Cortex of kidney (tissue), 1 donor: ENCODE measurements around the gene C20orf202.

Experiments used
- DNase-seq: peaks from one replicate; lab custom pipeline; 2025; lab: John Stamatoyannopoulos, UW

The C20orf202 gene

DNA sequence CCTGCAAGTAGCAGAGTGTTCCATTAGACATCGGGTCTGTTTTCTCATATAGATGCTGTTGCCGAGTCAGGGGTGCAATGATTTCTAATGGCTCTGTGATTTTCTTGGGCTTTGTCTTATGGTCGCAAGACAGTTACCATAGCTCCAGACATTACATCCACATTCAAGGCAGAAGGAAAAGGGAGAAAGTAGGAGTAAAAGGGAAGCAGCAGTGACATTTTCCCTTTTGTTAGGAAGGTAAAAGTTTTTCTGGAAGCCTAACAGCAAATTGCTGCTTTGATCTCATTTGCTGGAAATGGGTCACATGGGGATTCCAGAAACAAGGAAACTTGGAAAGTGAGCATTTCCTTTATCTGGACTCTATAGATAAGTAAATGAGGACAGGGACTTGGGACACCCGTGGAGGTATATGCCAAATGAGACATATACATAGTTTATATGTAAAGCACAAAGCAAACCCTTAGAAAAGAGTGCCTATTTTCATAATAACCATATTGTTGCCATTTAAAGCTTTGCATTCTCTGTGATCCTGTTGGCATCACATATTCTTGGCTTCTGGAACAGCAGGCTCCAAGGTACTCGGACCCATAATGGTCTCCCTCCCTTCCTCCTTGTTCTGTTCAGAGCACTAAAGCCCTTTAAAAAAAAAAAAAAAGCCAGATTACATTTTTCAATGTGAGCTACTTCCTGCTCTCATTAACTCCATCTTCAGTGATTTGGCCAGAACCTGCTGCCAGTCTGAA is at the start of gene C20orf202:
TSS of gene C20orf202 (plus strand) at position 693 of the 743 bp plus-strand sequence. CDS start 132 bp downstream, outside the sequence.
- no peak for DNase-seq

DNA sequence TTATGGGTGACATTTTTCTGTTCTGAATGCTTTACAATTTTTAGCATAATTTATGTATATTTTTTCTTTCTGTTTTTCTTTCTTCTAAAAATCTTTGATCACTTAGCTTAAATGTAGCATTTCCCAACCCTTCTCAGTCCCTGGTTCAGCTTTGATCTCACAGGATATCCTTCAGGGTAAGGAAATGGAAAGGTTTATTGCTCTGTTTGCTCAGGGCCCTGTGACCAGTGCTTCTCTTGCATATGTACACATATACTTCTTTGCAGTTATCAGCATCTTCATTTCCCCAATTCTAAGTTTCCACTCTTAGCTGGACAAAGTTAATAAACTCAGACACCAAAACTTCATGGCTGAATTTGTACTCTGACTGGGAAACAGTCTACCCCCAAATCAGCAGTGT is 49.0 kb upstream of the C20orf202 start:
- no peak for DNase-seq

DNA sequence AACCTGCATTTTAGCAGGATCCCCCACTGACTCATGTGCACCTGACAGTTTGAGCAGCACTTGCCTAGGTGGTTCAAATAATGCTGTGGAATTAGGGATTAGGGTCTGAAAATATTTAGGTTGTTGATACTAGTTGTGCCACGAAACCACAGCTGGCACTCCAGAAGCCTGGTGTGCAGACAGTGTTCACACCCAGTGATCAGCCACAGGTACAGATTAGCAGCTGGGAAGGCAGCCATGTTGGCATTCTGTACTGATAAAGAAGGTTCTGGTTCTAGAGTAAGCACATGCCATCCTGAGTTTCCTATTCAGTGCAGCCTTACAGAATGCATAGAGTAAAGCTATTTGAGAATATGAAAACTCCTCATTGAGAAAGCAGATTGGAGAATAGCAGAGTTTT is 48.6 kb upstream of the C20orf202 start:
- DNase-seq: no peak

DNA sequence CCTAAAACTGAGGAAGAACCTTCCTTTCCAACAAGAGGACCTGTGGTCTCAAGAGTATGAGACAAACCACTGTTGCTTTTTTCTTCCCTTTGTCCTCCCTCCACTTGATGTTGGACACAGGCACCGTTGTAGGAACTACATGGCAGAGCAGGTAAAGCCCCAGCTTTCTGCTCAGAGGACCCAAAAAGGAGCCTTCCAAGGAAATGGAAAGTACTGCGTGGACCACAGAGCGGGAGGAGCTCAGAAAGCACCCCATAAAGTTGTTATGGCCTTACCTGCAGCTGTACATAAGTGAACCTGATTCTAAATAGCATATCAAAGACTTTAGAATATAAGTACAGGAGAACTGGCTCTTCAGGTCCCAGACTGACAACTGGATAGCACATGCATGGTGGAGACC is 47.9 kb upstream of the C20orf202 start:
- no peak for DNase-seq

DNA sequence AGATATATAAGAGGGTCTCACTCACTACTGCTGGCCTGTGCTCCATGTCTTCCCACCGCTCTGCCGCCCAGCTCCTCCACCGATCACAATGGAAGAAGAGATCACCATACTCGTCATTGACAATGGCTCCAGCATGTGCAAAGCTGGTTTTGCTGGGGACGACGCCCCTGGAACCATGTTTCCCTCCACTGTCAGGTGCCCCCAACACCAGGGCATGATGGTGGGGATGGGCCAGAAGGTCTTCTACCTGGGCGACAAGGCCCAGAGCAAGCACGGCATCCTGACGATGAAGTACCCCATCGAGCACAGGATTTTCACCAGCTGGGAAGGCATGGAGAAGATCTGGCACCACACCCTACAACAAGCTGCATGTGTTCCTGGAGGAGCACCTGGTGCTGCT is 42.8 kb upstream of the C20orf202 start:
- DNase-seq: no peak

DNA sequence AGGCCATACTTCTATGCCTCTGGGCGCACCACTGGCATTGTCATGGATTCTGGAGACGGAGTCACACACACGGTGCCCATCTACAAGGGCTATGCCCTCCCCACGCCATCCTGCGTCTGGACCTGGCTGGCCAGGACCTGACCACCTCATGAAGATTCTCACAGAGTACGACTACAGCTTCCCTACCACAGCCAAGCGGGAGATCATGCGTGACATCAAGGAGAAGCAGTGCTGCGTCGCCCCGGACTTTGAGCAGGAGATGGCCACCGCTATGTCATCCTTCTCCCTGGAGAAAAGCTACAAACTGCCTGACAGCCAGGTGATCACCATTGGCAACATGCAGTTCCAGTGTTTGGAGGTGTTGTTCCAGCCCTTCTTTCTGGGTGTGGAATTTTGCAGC is 42.3 kb upstream of the C20orf202 start:
- no peak for DNase-seq

DNA sequence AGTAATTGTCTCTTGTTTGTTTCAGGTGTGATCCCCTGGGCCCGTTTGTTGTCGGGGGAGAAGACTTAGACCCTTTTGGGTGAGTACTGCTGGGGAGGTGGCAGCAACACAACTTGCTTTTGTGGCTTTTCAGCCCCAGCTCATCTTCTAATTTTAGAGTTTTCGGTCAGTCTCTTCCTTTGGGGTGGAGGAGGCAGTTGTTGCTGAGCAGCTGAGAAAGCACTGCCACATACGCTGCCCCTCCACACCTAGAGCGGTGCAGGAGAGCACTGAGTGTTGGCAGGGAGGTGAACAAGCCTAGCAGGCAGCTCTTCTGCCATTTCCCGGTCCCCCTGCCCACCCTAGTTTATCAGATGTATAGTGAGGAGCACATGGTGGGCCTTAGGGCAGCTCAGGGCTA is 40.1 kb upstream of the C20orf202 start:
- no peak for DNase-seq

DNA sequence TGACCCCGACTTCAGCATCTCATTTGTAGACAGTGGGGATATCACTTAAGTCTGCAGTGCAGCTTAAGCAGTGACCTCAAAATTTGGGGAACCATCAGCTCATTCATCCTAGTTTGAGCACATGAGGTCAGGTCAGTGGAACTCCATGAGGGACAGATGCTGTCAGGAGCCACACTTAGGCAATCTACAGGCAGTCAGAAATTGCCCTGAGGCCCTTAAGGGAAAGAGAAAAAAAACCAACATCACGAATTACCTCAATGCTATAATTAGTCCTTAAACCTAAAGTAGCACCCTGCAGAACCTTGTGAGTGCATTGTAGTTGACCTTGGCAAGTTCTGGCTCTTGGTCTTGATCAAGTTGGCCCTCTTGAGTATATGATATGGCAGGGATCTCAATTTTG is 39.6 kb upstream of the C20orf202 start:
- no peak for DNase-seq

DNA sequence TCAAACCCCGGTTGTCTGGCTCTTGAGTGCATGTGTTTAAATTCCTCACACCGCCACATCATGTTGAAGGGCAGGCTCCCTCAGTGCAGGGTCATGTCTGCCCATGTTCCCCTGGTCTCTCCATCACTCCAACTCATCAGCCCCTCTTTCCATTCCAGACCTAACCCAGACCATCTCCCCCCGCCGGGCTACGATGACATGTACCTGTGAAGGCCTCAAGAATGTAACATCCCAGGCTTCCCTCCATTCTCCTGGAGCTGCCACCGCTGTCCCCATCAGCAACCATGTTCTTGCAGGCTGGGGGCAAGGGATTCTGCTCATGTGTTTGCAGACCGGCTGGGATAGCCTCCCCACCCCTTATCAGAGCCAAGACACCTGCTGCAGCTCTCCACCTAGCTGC is 38.4 kb upstream of the C20orf202 start:
- no peak for DNase-seq

DNA sequence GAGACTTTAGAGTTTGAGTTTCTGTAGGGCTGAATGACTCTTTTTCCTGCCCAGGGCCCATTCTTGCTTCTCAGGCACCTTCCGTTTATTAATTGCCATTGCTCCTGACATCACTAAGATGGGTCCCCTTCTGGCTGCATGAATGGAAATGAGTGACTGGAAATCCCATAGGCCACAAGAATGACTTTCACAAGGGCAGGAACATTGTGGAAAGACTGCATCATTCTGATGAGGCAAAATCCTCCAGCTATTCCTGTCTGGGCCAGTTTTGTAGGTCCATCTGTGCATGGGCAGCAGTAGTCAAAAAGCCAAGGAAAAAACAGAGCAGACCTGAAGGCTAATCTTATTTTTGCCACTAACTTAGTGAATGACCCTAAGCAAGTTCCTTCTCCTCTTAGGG is 37.7 kb upstream of the C20orf202 start:
- no peak for DNase-seq

DNA sequence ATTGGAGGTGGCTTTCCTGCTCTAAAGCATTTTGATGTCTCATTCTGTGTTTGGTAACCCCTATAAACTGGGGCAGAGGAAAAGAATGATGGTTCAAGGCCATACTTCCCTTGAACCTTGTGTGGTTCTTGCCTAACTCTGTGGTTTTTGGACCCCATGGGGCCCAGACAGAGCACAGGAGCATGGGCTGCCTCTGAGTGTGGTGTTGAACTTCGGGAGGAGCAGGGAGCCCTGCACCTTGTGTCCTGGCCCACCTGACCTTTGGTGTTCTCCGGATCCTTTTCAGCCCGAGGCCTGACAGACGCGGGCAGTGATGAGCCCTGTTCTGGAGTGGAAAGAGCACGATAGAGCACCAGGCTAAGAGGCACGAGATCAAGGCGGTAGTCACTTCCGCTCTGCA is 37.3 kb upstream of the C20orf202 start:
- no peak for DNase-seq

DNA sequence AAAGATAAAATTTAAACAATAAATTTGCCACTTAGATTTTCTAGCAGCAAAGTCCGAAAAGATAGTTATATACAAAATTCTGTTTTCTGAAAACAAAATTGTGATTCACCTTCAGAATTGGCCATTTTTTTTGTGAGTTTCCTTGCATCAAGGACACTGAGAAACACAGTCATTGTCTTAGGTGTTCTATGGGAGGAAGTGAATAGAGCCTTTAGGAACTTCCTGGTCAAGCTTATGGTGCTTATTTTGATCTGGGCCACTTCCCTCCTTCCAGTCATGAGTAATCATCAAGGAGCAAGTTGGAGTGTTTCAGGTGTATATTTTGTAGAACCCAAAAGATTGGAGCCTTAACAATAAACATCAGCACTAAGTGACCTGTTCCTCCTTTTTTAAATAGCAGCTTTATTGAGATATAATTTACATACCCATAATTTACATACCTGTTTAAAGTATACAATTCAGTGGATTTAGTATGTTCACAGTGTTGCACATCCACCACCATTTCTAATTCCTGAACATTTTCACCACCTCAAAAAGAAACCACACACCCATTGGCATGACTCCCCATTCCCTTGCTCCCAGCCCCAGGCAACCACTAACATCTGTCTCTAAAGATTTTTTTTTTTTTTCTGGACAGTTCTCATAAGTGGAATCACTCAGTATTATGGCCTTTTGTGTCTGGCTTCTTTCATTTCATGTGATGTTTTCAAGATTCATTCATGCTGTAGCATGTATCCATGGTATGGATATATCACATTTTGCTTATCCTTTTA is 36.1 kb upstream of the C20orf202 start:
- no peak for DNase-seq

DNA sequence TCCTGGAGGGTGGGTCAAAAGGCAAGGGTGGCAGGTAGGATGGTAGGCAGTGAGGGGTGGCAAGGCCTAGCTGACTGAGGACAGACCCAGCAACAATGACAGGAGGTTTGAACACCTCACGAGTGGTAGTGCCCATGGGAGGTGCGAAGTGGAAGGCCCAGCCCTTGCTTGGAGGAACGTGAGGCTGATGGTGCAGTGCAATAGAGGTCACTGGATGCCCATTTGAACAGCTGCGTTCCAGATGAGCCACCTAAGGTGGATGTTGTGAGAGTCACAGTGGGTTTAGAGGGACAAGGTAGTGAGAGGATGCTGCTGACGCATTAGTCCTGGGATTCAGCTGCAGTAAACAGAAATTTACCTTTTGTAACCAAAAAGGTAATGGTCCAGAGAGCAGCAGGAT is 34.0 kb upstream of the C20orf202 start:
- no peak for DNase-seq

DNA sequence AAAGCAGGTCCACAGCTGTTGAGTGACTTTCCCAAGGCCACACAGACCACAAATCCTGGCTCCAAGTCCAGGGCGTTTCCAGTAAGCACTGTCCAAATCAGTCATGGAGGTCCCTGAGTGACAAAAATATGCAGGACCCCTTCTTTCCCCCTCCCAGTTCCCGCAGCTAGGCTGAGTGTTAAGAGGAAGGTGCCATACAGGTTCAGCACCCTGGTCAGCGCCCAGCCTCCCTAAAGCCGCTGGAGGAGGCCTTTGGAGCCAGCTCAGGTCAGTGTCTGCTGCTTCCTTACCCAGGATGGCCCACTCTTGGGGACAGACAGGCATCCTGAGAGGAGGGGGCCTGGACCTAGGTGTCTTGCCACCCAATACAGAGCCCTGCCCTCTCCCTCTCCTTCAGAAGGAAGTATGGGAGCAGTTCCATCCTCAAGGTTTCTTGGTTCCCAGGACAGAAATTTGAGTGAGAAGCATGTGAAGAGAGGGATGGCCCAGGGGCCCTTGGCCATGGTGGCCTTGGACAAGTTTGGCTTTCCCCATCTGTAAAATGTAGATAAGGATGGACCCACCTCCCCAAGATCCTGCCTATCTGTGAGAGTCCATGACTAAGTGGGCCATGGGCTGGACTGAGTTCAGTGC is 31.7 kb upstream of the C20orf202 start:
- no peak for DNase-seq

DNA sequence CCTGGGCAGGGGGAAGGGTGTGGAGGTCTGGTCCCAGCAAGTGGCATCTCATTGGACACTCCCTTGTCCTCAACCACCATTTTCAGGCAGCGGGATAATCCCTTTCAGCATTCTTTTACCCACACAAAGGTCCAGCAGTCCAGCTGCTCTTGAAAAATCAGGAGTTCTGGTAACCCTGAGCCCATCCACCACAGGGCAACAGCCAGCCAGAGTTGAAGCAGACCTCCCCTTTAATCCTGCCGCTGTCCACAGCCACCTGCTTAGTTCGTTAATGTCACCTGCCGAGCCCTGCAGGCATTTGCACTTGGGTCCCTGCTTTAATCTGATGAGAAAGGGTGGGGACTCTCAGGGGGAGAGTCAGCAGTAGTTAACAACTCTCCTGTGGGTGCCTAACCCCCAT is 29.6 kb upstream of the C20orf202 start:
- no peak for DNase-seq

DNA sequence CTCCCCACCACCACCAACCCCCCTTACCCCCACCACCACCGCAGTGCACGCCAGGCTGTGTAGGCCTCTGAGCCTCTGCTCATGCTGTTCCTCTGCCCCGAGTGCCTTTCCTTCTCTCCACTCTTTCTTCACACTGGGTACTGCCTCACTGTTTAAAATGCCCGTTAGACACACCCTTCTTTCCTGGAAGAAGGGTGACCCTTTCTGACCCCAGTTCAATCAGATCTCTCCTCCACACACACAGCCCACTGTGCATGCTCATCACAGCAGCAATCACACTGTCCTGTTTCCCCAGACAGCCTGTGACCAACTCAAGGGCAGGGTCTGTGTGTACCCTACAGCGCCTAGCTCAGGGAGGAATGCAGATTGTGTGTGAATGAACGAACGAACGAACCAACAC is 28.5 kb upstream of the C20orf202 start:
- no peak for DNase-seq

DNA sequence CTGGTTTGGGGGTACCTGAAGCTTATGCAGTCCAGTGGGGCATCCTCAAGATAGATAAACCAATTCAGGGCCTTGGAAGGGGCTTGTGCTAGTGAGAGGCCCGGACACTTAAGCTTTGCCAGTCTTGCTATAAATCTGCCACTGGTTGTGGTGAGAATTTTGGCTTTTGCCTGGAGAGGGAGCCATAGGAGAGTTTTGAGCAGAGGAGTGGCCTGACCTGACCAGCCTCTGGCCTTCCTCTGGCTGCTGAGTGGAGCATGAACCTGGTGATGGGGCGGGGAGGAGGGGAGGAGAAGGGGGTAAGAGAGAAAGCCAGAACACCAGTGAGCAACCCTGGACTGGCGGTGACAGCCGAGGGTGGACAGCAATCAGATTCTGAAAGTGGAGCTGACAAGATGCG is 25.6 kb upstream of the C20orf202 start:
- no peak for DNase-seq

DNA sequence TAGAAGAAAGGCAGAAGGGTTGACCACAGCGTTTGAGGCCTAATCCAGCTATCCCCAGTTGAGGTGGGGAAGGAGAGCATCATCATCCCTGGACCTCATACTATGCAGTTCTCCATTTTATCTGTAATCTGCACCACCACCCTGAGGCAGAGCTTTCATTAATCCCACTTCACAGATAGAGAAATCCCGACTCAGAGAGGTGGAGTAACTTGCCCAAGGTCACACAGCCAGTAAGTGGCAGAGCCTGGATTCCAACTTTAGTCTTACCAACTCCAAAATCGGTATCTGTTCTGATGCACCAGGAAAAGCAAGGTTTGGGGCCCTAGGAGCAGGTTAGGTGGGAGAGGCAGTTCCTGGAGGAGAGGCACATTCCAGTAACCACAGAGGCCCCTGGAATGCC is 25.2 kb upstream of the C20orf202 start:
- DNase-seq: no peak

DNA sequence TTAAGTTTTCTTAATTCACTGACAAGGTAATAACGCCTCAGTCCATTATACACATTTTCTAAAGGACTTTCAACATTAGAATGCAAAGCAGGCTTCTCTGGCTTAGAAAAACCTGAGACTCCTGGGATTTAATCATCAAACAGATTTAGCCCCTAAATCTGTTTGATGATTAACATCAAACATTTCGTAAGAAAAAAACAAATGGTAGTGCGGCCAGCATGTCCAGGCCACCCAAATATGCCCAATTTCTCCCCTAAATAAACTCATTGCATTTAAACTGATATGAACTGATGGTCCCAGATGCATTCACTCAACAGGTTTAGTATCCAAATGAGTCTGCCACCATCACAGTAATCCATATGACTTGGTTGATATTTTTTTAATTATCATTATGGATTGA is 24.6 kb upstream of the C20orf202 start:
- DNase-seq: no peak

DNA sequence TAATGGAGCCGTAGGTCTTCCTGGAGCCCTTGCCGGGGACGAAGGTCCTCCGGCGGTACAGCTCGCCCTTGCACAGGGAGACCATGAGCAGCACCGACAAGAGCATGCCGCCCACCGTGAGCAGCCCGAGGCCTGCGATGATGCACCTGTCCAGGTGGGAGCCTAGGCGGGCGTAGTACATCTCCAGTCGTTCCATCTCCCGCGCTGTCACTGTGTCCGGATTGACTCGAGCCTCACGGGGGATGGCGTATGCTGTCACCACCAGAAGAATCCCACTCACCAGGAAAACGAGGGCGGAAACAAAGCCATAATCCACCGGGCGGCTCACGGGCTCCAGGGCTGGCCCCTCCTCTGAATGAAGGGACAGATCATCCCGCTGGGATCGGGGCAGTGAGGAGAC is 22.3 kb upstream of the C20orf202 start:
- no peak for DNase-seq

DNA sequence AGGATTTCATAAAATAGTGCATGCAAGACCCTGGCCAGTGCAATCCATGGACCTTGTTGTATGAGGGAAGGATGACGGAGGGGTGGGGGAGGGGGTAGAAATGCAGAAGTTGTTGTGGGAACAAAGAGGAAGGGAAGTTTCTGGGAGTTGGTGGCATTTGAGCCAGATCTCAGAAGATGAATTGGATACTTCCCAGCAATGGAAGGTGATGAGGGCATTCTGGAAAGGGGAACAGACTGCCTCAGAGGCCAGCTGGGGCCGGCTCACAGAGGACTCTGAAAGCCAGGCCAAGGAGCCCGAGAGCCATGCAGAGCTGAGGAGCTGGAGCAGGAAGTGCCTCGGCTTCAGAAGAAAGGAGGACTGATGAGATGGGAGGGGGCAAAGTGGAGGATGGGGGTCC is 21.1 kb upstream of the C20orf202 start:
- DNase-seq: no peak

DNA sequence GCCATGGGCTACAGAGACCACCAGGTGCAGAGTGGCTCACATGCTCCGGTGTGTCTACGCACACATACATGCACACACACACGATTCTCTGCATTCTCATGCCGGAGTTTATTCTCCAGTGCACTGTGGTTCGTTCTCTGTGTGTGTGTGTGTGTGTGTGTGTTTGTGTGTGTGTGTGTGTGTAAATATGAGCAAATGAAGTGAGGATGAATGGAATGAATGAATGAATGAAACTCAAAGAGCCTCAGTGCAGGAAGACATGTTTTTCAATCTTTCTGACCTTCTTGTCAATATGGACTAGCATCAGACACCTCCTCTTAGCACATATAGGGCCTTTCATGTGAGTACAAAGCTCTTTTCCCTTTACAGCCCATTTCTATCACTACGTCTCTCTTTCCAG is 20.1 kb upstream of the C20orf202 start:
- no peak for DNase-seq

DNA sequence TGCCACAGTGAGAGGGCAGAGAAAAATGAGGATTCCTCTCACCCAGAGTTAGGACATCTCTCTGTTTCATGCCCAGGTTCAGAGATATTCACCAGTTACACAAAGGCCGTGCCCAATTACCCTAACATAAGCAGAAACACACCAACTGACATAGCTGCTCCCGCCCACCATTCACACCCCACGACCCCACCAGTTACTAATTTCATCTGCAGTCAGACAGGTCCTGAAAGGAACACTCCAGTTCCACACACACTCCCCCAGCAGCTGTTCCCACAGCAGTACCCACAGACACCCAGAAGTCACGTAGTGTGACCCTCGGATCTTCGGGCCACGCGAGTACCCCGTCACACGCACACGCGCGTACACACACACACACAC is 19.0 kb upstream of the C20orf202 start:
- no peak for DNase-seq
